HG02970 (cell line): Measurements from ENCODE around the gene SLC36A2.

Experiments
- ATAC-seq: cut with Tn5 transposase; IDR thresholded peaks from one replicate; pipeline ENCODE4 v1.9.1; 2021; ENCODE audit warnings: mild to moderate bottlenecking, moderate library complexity, moderate number of reproducible peaks; ENCODE audit not compliant: unreplicated experiment, low FRiP score

The SLC36A2 gene

DNA sequence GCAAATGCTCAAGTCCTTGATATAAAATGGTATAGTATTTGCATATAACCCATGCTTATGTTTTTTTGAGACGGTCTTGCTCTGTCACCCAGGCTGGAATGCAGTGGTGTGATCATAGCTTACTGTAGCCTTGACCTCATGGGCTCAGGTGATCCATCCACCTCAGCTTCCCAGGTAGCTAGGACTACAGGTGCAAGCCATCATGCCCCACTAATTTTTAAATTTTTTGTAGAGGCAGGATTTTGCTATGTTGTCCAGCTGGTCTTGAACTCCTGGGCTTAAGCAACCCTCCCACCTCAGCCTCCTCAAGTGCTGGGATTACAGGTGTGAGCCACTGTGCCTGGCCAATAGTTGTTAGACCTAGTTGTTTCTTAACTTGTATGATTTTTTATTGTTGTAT, 61.1 kb downstream of the SLC36A2 start:
- ATAC-seq = no peak

DNA sequence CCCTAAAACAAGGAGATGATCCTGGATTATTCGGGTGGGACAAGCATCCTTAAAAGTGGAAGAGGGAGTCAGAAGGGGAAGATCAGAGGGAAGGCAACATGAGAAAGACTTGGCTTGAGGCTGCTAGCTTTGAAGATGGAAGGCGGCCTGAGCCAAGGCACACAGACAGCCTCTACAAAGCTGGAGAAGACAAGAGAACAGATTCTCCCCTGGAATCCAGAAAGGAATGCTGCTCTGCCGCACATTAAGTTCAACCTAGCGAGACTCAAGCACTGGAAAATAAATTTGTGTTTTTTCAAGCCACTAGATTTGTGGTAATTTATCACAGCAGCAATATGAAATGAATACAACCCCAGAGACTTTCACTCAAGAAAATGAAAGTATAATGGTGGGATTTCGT, 61.7 kb downstream of the SLC36A2 start:
- ATAC-seq = no peak

DNA sequence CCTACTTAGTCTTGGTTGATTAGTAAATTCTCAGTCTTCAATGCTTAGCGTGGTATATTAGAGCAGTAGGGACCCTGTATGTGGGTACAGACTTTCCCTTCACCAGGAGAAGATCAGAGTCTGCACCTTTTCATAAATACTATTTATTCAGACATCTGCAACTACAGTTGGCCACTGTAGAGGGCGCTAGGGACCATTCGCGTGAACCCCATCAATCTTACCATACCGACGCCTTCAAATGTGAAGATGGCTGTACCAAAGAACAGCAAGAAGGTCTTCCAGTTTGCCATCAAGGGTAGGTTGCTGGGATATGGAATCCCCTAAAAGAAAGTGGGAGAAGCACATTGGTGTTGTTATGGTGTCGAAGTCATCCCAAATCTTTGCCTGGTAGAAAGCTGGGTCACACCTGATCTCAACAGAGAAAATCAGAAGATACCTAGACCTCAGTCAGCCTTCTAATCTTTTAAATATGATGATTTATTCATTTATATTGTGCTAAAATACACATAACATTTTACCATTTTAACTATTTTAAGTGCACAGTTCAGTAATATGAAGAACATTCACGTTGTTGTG, 62.9 kb downstream of the SLC36A2 start:
- no peak for ATAC-seq

GRCh38 chr5:151283120-151283825, 64.1 kb downstream of the SLC36A2 start:
- no peak for ATAC-seq

DNA sequence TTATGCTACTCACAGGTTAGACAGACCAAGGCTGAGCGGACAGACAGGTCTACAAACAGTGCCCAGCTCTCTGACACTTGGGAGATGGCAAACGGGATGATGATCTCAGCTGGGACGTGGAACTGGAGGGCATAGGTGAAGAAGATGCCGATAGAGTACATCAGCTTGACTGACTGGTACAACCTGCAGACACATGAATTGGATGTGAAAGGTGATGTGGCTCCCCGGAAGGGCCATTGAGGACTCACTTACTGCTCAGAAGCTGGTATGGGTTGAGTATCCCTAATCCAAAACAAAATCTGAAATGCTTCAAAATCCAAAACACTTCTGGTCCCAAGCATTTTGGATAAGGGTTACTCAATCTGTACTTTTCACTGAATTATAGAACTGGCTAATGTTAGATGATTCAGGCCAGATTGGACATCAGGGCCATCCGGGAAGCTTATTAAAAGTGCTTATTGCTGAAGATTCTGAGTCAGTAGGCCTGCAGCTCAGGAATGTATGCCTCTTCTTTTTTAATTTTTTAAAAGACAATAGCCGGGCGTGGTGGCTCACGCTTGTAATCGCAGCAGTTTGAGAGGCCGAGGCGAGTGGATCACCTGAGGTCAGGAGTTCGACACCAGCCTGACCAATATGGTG, 66.2 kb downstream of the SLC36A2 start:
- no peak for ATAC-seq

- ATAC-seq = no peak
Observed at GRCh38 chr5:151280443-151280842, 66.9 kb downstream of the SLC36A2 start.

DNA sequence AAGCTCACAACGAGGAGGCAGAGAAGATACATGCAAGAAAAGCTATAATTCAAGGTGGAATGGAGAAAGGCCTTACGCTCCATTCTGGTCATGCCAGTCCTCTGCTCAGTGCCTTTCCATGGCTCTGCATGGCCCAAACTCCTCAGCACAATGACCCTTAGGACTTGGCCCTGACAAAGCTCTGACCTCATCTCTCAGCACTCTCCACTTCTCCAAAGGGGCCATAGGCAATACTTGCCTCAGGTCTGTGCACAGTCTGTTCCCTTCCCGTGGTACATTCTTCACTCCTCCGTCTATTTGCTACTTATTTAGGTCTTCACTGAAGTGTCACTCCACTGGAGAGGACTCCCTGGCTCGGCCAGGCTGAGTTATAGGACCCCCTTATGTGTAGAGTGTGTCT, 68.5 kb downstream of the SLC36A2 start:
- ATAC-seq = no peak

GRCh38 chr5:151275803-151276202, 71.6 kb downstream of the SLC36A2 start:
- no peak for ATAC-seq

DNA sequence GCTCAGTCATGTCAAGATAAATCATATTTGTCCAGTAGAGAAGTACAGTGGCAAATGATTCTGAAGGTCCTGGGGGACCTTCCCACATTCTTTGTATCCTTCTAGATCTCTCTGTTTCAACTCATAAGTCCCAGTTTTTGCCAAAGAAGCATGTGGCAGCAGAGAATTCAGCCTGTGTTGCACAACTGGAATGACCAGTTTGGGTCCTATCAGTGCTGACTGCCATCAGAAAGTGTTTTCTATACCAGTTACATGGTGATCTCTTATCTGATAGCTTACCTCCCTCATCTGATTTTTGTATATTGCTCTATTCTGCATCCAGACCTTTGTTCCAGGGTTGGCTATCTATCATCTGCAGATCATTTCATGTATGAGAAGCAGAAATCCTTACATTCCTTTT, 72.7 kb downstream of the SLC36A2 start:
- ATAC-seq = no peak

GRCh38 chr5:151271336-151271735, 76.0 kb downstream of the SLC36A2 start:
- no peak for ATAC-seq

DNA sequence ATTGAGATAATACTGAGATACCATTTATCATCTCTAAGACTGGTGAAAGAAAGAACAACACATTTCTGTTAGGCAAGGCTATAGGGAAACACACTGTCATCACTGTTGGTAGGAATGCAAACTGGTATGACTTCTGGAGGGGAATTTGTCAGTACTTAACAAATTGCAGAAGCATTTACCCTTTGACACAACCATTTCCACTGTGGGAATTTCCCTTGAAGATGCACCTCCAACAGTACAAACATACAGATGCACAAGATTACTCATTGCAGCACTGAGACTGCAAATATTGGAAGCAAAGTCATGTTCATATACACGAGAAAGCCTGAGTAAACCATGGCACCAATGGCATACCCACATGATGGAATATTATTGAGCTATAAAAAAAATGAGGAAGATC, 76.8 kb downstream of the SLC36A2 start:
- peak; percentile 71 for ATAC-seq

DNA sequence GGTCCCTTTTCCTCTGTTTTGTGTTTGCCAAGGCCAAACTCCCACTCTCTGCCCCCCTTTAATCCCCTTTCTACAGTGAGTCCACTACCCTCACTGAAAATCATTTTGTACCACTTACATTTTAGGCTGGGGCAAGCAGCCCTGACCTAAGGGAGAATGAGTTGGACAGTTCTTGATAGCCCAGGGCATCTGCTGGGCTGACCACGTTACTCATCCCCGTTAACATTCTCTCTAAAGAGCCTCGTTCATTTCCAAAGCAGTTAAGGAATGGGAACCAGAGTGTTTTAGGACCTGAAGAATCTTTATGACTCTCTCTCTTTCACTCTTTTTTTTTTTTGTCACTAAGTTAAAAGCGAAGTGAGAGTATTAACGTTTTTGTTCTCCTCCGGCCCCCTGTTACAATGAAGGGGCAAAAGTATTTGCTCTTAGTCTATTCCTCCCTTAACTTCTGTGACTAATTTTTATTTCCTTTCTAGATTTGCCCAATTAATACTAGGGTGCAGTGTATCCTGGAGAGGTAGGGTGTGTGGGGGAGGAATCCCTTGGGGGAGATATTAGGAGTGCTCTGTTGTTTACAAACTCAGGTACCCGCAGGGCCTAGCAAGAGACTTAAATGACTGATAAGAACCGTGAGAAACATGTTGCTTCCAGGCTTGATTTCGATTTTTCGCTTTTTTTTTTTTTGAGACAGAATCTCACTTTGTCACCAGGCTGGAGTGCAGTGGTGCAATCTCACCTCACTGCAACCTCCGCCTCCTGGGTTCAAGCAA, 79.7 kb downstream of the SLC36A2 start:
- ATAC-seq = no peak
